GM18511 (cell line): ENCODE measurements around the gene DLG1.
"Not testable (repeated sequence)": the region's sequence is repeated elsewhere in the genome, so short reads cannot be mapped to it uniquely, and the experiment has no call there.

Experiments used
- ATAC-seq: cut with Tn5 transposase; IDR thresholded peaks from one replicate; pipeline ENCODE4 v1.9.1; 2021; ENCODE audit warnings: mild to moderate bottlenecking, moderate library complexity; ENCODE audit not compliant: unreplicated experiment

The DLG1 gene

DNA sequence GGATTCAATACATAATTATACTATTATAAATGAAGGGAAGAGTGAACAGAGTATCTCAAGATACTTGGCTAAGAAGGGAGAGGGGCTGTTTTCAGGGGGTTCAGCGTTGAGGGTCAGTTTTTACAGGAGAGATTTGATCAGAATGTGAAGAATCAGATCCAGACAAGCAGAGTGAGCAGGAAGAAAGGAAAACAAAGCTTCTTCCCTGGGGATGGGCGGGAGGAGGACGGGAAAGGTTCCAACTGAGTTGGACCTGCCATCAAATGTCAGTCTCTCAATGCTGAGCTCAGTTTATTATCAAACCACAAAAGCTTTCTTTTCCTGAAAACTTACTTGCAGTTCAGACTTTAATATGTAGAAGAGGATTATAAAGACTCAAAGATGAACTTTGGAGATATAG, 262.8 kb downstream of the DLG1 start:
- ATAC-seq, result no peak

DNA sequence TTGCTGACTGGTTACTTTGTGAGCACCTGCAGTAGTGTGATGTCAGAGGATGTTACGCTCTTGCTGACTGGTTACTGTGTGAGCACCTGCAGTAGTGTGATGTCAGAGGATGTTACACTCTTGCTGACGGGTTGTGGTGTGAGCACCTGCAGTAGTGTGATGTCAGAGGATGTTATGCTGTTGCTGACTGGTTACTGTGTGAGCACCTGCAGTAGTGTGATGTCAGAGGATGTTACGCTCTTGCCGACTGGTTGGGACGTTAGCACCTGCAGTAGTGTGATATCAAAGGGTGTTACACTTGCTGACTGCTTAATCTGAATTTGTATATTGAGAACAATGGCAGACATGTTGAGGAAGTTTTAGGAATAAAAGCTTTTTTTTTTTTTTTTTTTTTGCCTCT, 263.6 kb downstream of the DLG1 start:
- ATAC-seq, result not testable (repeated sequence)

DNA sequence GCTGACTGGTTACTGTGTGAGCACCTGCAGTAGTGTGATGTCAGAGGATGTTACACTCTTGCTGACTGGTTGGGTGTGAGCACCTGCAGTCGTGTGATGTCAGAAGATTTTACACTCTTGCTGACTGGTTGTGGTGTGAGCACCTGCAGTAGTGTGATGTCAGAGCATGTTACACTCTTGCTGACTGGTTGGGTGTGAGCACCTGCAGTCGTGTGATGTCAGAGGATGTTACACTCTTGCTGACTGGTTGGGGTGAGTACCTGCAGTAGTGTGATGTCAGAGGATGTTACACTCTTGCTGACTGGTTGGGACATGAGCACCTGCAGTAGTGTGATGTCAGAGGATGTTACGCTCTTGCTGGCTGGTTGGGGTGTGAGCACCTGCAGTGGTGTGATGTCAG, 264.6 kb downstream of the DLG1 start:
- ATAC-seq, result not testable (repeated sequence)

DNA sequence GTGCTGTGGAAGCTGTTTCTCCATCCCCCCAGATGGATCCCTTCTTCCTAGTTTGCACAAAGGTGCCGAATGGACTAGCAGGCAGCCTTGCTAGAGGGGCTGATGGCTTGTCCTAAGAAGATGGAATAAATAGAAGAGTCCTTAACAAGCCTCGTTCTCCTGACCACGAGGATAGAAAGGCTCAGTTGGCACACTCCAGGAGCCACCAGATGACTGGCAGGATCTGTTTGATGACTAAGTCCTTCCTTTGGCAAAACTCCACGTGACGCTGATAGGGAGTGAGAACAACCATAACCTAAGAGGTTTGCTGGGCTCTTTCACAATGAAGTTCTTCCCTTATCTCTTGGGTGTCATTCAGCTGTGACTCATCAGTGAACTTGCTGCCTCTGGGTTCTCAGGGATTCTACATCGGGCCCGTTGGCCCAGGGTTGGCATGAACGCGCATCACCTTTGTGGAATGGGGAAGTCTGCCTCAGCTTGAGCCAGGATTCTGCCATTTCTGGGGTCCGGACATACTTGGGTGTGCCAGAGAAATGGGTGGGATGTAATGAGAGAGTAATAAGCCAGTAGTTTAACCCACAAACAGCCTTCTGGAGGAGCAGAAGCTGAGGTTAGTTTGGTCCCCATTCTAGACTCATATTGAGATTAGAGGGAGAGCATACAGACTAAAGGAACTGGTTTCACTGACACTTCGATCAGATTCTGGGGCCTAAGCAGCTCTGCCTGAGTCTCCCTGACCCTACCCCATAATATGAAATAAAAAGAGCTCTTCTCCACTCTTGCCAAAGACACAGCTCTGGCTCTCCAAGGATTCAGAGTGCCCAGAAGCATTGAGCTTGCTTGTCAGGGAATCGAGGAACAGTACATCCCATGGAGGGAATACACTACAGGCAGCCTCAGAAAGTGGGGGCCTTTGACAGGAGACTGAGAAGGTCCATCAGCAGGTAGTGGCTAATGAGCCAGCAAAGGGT, 266.8 kb downstream of the DLG1 start:
- ATAC-seq, result no peak

DNA sequence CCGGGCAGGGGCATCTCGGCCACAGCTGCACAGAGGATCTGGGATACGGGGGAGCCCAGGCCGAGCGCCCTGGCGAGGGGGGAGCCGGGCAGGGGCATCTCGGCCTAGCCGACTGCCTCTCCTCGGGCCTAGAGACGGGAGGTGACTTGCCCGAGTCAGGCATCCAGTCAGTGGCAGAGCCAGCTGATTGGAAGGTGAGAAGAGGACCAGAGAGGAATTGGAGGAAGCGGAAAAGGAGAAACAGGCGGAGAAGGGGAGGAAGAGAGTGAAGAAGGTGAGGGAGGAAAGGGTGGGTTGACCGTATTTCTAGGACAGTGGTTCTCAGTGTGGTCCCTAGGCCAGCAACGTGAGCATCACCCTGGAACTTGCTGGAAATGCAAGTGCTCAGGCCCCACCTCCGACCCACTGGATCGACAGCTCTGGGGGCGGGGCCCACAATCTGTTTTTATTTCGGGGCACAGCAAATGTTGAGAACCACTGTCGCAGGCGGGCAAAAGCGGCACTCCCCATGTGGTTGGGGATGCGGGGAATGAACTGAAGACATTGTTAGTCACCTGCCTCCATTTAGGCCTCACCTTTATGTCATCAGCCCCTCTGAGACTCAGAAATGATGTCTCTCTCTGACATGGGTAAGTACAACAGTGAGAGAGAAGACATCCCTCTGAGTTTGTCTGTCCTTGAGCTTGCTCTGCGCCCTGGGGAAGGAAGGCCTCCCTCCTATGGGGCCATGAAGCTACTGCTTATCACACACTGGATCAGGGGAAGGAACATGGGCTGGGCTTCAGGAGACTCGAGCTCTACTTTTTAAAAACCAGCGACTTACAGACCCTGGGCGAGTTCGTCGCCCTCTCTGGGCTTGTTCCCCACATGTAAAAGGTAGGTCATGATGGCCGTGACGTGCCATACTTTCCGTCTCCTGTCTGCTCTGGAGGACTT, 267.8 kb downstream of the DLG1 start:
- no peak for ATAC-seq

DNA sequence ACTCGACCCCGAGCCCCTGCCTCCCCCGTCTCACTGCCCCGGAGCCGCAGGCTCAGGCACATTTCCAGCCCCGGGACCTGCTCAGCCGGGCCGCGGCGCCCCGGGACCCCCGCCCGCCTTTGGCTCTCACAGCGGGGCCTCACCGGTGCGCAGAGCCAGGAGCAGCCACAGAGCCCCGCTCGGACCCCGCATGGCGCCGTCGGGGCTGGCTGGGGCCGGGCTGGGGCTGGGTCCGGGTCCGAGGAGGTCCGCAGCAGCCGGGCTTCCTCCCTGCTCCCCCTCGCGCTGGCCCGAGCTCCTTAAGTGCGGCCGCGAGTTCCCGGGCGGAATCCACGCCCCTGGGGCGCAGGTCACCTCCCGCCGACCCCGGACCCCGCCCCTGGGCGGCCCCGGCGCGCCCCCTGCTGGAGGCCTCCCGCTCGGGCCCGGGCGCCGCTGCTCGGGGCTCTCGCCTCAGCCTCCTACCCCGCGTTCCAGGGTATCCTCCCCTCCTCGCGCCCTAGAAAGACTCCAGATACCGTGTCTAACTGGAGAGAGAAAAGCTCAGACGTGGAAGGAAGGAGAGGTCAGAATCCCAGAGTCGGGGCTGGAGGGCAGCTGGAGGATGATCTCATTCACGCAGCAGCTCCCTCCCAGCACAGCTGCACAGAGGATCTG, 268.8 kb downstream of the DLG1 start, which contains the start of gene MELTF:
MELTF (minus strand) TSS at position 307 of the 657 bp plus-strand sequence; CDS start at position 192, 115 bp downstream.
- ATAC-seq, result peak; percentile 82

DNA sequence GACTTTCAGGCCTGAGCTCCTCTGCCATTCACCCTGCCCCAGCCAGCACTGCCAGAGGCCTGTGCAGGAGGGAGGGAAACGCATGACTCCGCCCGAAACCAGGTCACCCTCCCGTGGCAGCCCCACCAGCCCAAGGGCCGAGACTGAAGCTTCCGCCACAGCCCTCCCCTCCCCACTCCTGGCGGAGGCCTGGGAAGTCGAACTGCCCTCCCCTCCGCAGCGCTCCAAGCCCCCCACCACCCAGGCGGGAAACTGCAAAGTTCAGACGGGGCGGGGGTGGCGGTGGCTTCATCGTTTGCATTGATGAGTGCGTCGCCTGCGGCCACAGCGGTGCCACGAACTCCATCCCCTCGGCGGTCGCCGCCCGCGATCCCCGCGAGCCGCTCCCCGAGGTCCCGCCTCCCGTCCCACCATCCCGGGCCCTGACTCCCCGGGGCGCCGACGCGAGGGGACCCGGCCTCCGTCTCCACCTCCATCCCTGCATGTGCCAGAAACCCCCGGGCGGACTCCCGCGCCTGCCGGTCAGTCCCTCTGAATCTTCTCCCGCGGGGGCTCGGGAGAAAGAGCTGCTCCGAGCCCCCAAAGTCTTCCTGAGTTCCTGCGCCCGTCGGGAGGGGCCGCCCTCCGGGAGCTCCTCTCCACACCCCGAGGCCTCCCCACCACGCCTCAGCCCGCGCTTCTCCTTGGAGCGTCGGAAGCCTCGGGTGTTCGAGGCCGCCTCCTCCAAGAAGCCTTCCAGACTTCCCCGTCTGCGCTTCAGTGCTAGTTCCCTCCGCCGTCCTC, 269.5 kb downstream of the DLG1 start:
- ATAC-seq, result peak; percentile 53

DNA sequence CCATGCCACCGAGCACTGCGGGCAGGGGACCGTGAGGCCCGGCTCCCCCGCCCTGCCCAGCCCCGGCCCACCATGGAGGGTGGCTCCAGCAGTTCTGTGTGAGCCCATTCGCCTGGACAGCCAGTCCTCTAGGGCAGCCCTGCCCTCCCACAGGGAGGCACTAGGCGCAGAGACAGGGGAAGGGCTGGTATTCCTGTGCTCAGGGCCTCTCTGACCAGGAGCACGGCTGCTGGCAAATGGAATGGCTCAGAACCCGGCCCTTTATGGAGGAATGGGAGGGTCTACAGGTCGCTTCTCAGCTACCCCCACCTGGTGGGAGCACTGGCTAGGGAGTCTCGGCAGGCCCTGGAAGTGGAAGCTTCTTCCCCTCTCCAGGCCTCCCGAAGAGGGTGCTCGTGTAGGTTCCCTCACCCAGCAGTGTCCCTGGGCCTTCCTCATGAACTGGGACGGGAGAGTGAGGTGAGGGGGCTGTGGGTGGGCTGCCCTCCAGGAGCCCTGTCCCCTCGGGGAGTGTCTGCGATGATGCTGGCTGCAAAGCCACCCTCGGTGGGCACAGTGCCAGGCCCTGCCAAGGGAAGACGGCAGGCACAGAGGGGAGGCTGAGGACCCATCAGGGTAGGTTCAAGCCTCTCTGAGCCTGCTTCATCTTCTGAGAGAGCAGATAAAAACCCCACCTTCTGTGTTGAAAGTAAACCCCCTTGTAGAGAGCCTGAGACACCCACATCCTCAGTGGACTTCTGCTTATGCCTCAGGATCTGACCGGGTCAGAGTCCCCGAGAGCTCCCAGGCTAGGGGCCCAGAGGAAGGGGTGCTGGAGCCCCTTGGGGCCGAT, 270.3 kb downstream of the DLG1 start:
- no peak for ATAC-seq

DNA sequence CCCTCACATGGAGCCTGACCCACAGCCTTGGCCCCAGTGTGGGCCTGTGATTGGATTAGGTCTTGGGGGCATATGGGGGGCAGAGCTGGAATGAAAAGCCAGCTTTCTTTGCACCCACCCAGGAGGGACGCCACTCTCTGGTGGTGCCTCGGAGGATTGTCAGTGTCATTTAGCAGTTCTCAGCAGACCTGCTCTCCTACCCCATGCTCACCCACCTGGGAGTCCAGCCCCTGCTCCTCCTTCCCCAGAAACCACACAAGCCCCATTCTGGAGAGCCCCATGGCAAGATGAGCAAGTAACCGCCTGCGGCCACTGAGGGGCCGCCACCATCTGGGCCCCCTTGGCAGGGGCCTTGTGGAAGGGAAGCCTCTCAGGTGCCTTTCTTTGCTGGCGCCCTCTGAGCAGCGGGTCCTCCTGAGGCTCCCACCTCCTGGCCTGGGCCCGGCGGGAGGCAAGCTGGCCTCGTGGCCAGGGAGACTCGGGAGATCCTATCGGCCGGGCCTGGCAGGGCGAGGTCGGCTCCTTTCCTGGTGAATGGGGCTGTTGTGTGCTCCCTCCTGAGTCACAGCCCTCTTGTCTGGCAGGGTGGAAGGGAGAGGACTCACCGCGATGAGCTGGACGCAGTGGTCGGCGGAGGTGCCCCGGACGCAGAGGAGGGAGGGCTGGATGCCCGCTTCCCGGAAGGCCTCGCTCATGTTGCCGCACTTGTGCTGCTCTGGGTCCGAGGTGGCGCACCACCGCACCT, 271.1 kb downstream of the DLG1 start:
- no peak for ATAC-seq

DNA sequence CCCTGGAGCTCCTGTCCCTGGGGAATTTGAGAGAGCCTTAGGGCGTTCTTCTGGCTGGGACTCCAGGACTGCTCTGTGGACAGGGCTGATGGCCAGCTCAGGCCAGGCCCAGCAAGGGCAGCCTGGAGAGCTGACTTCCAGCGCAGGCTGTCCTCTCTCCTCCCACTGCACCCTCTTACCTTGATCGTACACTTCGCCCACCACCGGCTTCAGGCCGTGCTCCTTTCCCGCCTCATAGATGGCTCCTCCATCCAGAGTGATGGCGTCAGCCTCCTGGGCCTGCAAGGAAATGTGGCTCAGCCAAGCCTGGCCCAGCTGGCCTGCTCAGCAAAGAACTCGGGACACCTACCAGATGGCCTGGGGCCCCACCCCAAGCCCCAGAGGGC, 271.9 kb downstream of the DLG1 start:
- no peak for ATAC-seq

DNA sequence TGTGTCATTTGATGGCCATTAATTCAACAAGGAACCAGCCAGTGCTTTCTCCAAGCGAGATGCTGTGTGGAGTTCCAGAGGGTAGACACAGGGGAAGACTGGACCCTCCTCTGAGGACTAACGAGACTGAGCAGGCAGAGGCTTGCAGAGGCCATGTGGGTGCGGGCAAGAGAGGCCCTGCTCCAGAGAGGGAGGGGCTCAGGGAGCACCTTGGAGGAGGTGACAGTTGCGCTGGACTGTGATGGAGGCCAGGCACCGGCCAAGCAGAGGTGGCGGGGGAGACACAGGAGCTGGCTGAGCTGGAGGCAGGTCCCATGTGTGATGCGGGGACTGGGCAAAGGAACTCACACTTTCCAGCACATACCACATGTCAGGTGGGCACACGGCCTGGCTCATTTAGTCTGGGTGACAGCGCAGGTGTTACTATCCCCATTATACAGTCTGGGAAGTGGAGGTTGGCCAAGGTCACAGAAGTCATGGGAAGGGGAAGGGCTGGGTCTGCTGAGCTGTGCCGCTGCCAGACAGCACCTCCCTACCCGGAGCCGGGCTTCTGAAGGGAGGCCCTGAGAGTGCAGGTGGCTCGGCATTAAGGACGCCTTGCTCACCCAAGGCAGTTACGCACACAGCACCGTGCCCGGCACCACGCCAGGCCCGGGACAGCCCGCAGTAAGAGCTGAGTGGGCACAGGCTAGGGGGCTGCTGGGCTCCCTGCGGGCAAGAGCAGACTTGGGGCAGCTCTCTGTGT, 272.5 kb downstream of the DLG1 start:
- ATAC-seq, result no peak

DNA sequence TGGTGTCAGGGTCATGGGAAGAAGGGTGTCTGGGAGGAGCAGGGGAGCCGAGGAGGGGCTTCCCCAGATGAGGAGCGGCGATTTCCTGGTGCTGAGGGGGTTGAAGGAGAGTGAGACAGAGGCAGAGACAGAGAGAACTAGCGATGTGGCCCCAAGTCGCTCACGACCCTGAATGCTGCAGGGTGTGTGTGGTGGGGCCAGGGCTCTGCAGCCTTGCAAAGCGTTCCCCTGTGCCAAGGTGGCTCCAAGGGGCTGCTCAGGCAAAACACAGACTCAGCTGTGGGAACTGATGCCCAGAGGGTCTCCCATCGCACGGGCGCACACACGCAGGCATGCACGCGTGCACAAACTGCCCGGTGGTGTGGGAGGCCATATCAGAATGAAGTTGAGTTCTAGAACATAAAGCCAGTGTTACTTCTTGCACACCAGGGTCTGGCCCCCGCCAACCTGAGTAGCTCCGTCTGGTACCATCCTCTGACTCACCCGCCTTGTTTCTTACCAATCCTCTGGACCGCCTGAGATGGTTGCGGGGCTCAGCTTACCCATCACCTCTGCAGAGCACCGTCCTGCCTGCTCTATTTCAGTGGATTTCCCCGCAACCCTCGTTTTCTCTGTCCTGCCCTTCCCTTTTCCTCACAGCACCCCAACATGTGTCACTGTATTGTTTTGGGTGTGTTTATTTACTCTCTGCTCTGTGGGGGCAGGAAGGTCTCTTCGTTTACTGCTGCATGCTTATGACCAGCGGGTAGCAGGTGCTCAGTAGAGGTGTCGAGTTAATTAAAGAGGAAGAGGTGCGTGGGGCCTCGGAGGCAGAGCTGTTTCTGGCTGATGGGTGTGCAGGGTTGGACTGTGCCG, 273.3 kb downstream of the DLG1 start:
- no peak for ATAC-seq

DNA sequence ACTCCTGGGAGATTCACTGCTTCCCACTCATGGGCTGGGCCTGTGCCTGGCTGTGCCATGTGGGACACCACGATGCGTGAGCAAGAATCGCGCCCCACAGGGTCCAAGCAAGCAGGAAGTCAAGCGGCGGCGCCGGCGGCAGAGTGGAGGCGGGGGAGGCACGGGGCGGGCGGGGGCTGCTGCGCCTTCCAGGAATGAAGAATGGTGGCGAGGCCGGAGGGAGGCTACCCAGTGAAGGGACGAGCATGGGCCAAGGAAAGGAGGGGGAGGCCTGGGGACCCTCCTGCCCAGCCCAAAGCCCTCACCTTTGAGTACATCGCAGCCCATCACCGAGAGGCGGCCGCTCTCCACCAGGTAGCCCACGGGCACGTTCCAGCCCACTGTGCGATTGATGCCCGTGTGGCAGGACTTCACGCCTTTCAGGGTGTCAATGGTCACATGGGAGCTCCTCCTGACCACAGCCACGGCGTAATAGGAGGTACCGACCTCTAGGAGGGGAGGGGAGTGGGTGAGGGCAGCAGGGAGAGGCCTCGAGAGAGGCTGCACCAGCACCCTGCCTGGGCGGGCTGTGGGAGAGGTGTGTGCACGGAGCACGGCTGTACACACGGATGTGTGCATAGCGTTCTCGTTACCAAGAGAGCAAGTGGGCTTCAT, 274.3 kb downstream of the DLG1 start:
- ATAC-seq, result peak; percentile 7

DNA sequence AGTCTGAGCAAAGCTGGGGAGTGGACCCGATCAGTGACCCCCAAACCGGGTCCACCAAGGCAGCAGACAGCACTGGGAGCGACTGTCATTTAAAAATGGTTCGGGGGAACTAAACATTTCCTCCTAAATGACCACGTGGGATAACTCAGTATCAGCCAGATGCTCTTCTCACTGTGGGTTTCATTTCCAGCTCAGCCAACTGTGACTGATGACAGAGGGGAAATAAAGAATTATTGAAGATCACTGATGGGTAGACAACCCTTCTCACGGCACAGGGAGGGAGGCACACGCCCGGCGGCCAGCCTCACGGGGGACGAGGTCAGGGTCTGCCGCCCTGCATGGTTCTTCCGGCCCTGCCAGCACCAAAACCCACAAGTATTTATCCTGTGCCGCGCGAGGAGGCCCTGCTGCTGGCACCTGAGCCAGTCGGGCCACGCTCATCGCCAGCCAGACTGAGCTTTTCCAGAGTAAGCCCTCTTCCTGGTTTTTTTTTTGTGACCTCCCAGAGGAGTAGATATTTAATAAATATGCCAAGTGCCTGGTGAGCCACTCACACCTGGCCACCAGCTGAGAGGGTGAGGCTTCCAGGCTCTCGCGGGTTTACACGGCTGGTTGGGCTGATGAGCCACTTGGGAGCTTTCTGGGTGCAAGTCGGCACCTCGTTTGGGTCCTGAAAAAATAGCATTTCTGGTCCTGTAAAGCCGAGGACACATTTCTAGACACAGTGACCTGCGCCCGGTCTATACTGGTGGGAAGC, 275.0 kb downstream of the DLG1 start:
- ATAC-seq, result peak; percentile 74

DNA sequence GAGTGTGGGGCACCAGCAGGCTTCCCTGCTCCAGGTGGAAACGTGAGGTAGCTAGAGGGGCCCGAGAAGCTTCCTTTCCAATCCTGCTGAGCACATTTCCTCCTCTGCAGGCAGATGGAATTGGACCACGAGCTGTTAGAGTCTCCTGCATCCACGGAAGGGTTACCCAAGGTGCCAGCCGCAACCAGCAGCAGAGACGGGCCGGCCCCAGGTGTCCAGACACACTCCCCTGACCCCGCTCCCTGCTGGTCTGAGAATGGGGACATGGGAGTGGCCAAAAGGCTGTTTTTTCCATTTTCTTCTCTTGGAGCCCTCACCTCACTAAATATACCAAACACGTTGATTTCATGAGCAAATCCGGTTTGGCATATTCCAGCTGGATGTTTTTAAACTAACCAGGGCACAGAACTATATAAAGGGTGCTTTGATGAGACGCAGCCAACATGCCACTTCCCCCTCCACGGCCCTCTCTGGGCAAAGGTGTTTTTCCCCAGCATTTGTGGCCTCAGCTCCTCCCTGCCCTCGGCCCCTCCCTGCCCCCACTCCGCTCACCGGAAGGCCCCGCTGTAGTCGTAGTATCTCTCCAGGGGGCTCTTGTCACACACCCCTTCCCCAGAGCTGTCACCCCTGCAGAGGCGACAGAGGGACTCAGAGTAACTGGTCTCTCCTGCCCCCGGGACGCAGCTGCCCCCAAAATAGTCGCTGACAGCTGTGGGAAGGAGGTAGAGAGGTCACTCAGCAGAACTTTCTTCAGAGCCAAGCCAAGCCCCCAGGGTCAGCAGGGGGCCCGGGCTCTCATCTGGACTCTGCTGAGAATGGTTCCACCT, 275.8 kb downstream of the DLG1 start:
- ATAC-seq, result peak; percentile 47
